ENCODE data around the gene CARS1. TPM values are rescaled to one million over a fixed set of nuclear protein-coding genes. Genes with fewer than 3 reads are reported as not detected.

Gene CARS1
- total and polyA plus RNA-seq, 4 donors, result 18.8 to 41.4 (median 38.3) TPM

DNA sequence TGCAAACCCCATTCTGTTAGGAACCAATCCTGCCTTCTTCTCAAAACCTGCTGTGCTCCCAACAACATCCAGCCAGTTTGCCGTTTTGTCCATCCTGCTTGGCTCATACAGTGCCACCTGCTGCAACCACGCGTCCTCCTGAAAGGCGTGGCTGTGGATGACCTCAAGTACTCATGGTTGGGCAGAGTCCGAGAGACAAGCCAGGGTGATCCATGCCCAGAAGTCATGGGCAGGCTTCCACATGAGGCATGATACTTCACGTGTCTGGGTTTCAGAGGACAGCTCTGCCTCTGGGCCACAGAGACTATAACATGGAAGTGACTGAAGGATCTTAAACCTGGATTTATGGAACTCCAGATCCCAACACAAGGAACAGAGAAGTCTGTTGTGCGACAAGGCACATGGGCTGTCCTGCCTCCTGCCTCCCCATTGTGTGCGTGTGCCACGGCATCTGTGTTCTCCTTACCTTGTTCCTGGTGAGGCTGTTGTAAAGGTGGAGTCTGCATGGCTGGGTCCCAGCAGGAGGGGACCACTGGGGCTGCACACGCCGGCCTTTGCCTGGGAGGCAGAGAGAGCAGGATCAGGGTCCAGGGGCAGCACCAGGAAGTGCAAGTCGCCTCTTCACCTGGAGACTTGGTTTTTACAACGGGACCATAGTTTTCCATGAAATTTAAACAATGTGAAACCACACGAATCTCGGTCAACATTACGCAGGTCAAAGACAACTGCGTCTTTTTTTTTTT is 15.4 kb downstream of the CARS1 start:
- H3K4me1 ChIP-seq (ENCODE audit: control insufficient read depth in 1 of 2, insufficient read depth in 2 of 2, low read length in 2 of 2), result peaks cover 0 to 2% of the 10 kb centered on the region in 2 donors
- H3K4me3 ChIP-seq (ENCODE audit: low read length in 2 of 2), result no peak overlapping the region
- H3K27me3 ChIP-seq (ENCODE audit: control insufficient read depth in 1 of 2, insufficient read depth in 2 of 2, low read length in 1 of 2), result no peaks in the 10 kb centered on the region
- no peak overlapping the region for H3K27ac ChIP-seq (ENCODE audit: low read depth in 1 of 2, low read length in 2 of 2)
- H3K36me3 ChIP-seq (ENCODE audit: control insufficient read depth in 1 of 2, insufficient read depth in 2 of 2, low read length in 1 of 2), result peaks cover 0 to 2% of the 10 kb centered on the region in 2 donors
- no peaks in the 10 kb centered on the region for H3K9me3 ChIP-seq (ENCODE audit: control insufficient read depth, low read length)
- ATAC-seq (ENCODE audit: low FRiP score) (no peak), DNase-seq (no peak)
- intact Hi-C loops (cut with DNase I), result no loop called here
- 86 to 87% methylated on average over 17 of the region's 17 CpGs for WGBS, 2 donors

DNA sequence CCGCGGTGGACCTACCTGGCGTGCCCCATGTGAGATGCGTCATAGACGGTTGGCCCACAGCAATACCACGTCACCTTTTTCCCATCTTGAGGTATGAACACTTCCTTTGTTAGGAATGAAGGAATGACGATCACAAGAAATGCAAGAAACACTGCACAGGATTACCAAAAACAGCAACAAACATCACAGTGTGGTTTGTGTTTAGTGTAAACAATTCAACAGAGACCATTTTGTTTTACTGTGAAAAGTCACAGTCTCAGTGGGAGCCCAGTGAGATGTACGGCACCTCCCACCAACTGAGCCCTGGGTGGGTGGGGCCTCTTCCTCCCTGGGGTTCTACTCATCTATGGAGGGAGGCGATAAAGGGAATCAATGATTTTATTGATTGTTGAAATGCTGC is 16.3 kb downstream of the CARS1 start:
- Histone ChIP-seq H3K27me3 (ENCODE audit: control insufficient read depth in 1 of 2, insufficient read depth in 2 of 2, low read length in 1 of 2) (no peaks in the 10 kb centered on the region), H3K9me3 (ENCODE audit: control insufficient read depth, low read length) (no peaks in the 10 kb centered on the region), H3K4me1 (ENCODE audit: control insufficient read depth in 1 of 2, insufficient read depth in 2 of 2, low read length in 2 of 2) (peaks cover 0 to 2% of the 10 kb centered on the region in 2 donors), H3K27ac (ENCODE audit: low read depth in 1 of 2, low read length in 2 of 2) (no peak overlapping the region), H3K4me3 (ENCODE audit: low read length in 2 of 2) (no peak overlapping the region), H3K36me3 (ENCODE audit: control insufficient read depth in 1 of 2, insufficient read depth in 2 of 2, low read length in 1 of 2) (peaks cover 0 to 4% of the 10 kb centered on the region in 2 donors)
- DNase-seq (peak in 1 of 2 donors; percentile 44), ATAC-seq (ENCODE audit: low FRiP score) (no peak)
- intact Hi-C loops (cut with DNase I), result no loop called here
- 90 to 93% methylated on average over 9 of the region's 9 CpGs for WGBS, 2 donors

DNA sequence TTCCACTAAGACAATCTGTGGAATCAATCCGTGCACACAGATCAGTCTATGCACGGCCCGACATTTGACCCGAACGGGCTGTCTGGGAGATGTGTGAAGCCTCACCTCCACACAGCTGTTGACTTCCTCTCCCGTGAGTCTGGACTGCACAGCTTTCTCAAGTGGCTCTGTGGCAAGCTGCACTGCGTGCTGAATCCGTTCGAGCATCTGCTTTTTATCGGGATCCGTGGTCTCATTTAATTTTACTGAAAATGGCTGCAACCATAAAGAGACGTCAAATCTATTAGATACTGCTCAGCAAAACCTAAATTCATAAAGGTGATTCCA is 19.3 kb downstream of the CARS1 start:
- Histone ChIP-seq H3K27ac (ENCODE audit: low read depth in 1 of 2, low read length in 2 of 2) (no peak overlapping the region), H3K36me3 (ENCODE audit: control insufficient read depth in 1 of 2, insufficient read depth in 2 of 2, low read length in 1 of 2) (peaks cover 0 to 7% of the 10 kb centered on the region in 2 donors), H3K4me1 (ENCODE audit: control insufficient read depth in 1 of 2, insufficient read depth in 2 of 2, low read length in 2 of 2) (no peaks in the 10 kb centered on the region), H3K27me3 (ENCODE audit: control insufficient read depth in 1 of 2, insufficient read depth in 2 of 2, low read length in 1 of 2) (no peaks in the 10 kb centered on the region), H3K4me3 (ENCODE audit: low read length in 2 of 2) (no peak overlapping the region), H3K9me3 (ENCODE audit: control insufficient read depth, low read length) (no peaks in the 10 kb centered on the region)
- ATAC-seq (ENCODE audit: low FRiP score) (no peak), DNase-seq (no peak)
- WGBS, 2 donors, result 88 to 91% methylated on average over 12 of the region's 12 CpGs
- intact Hi-C loops (cut with DNase I), result loop anchor here (2.0 to 5.0 kb wide), 3 partner anchors 53 to 179 kb away; partner anchors contain the start of gene MRGPRG (in 2 of the 2)

DNA sequence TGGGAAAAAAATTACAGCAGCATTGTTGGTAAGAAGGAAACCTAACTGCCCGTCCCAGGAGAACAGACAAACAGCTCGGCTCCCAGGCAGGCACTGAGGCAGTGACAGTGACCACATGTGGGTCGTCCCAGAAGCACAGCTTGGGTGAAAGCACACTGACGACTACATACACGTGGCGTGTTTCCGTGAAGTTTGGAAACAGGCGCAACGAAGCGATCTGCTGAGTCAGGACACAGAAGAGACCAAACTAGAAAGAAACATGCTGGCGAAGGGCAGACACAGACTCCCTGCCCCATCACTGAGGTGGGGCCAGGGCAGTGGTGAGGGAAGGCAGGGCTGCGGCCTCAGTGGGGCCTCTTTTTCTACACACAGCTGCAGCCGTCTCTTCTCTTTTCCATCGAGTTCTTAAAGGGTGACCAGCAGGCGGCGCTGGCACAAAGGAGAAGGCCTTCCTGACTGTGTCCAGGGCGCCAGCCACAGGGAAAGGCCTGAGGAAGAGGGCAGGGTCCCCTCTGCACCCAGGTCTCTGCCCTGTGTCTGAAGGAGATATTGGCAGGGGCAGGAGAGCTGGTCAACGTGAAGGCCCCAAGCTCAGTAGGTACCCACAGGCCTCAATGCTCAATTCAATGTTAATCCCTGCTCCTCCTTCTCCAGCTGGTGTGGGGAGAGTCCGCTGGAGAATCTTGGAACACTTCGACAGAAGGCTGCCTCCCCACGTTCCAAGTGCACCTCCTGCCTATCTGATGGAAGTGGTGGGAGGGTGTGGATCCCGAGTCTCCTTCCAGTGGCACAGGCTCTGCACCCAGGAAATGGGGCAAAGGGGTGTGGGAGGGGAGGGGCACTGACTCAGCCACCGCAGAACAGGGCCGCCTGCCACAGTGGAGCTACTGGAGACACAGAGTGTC is 19.9 kb downstream of the CARS1 start:
- peaks cover 0 to 8% of the 10 kb centered on the region in 2 donors for H3K36me3 ChIP-seq (ENCODE audit: control insufficient read depth in 1 of 2, insufficient read depth in 2 of 2, low read length in 1 of 2)
- no peaks in the 10 kb centered on the region for H3K27me3 ChIP-seq (ENCODE audit: control insufficient read depth in 1 of 2, insufficient read depth in 2 of 2, low read length in 1 of 2)
- no peak overlapping the region for H3K27ac ChIP-seq (ENCODE audit: low read depth in 1 of 2, low read length in 2 of 2)
- H3K4me3 ChIP-seq (ENCODE audit: low read length in 2 of 2), result no peak overlapping the region
- DNase-seq (peak; percentile 87 to 94), ATAC-seq (ENCODE audit: low FRiP score) (peak; percentile 77)
- no peaks in the 10 kb centered on the region for H3K9me3 ChIP-seq (ENCODE audit: control insufficient read depth, low read length)
- intact Hi-C loops (cut with DNase I), result loop anchor here (2.0 to 5.0 kb wide), 3 partner anchors 54 to 180 kb away; partner anchors contain the start of gene MRGPRG (in 2 of the 2)
- no peaks in the 10 kb centered on the region for H3K4me1 ChIP-seq (ENCODE audit: control insufficient read depth in 1 of 2, insufficient read depth in 2 of 2, low read length in 2 of 2)
- 56 to 57% methylated on average over 24 of the region's 24 CpGs for WGBS, 2 donors

- H3K4me1 ChIP-seq (ENCODE audit: control insufficient read depth in 1 of 2, insufficient read depth in 2 of 2, low read length in 2 of 2), result no peaks in the 10 kb centered on the region
- no peak for ATAC-seq (ENCODE audit: low FRiP score)
- peaks cover 0 to 8% of the 10 kb centered on the region in 2 donors for H3K36me3 ChIP-seq (ENCODE audit: control insufficient read depth in 1 of 2, insufficient read depth in 2 of 2, low read length in 1 of 2)
- no peaks in the 10 kb centered on the region for H3K9me3 ChIP-seq (ENCODE audit: control insufficient read depth, low read length)
- H3K27me3 ChIP-seq (ENCODE audit: control insufficient read depth in 1 of 2, insufficient read depth in 2 of 2, low read length in 1 of 2), result no peaks in the 10 kb centered on the region
- intact Hi-C loops (cut with DNase I), result loop anchor here (2.0 to 5.0 kb wide), 3 partner anchors 54 to 181 kb away; partner anchors contain the start of gene MRGPRG (in 2 of the 2)
- WGBS, 2 donors, result 72 to 77% methylated on average over 5 of the region's 5 CpGs
- no peak overlapping the region for H3K4me3 ChIP-seq (ENCODE audit: low read length in 2 of 2)
- H3K27ac ChIP-seq (ENCODE audit: low read depth in 1 of 2, low read length in 2 of 2), result no peak overlapping the region
- no peak for DNase-seq
Measured at GRCh38 chr11:3036419-3036818, 20.8 kb downstream of the CARS1 start.

DNA sequence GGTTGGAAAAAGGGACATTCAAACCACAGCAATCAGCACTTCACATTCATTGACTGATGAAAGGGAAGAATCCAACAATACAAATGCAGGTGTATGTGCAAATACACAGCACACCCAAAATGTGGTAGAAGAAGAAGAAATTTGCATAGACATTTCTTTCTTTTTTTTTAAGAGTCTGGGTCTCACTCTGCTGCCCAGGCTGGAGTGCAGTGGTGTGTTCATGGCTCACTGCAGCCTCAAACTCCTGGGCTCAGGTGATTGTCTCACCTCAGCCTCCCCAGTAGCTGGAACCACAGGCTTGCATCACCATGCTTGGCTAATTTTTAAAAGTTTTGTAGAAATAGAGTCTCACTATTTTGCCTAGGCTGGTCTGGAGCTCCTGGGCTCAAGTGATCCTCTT is 21.9 kb downstream of the CARS1 start:
- H3K27me3 ChIP-seq (ENCODE audit: control insufficient read depth in 1 of 2, insufficient read depth in 2 of 2, low read length in 1 of 2), result no peaks in the 10 kb centered on the region
- DNase-seq (no peak), ATAC-seq (ENCODE audit: low FRiP score) (no peak)
- no peak overlapping the region for H3K27ac ChIP-seq (ENCODE audit: low read depth in 1 of 2, low read length in 2 of 2)
- intact Hi-C loops (cut with DNase I), result loop anchor here (5.0 kb wide), 2 partner anchors 57 to 182 kb away; partner anchors contain the start of gene MRGPRG (in 2 of the 2)
- H3K36me3 ChIP-seq (ENCODE audit: control insufficient read depth in 1 of 2, insufficient read depth in 2 of 2, low read length in 1 of 2), result peaks cover 0 to 10% of the 10 kb centered on the region in 2 donors
- H3K4me1 ChIP-seq (ENCODE audit: control insufficient read depth in 1 of 2, insufficient read depth in 2 of 2, low read length in 2 of 2), result no peaks in the 10 kb centered on the region
- no peaks in the 10 kb centered on the region for H3K9me3 ChIP-seq (ENCODE audit: control insufficient read depth, low read length)
- H3K4me3 ChIP-seq (ENCODE audit: low read length in 2 of 2), result no peak overlapping the region

DNA sequence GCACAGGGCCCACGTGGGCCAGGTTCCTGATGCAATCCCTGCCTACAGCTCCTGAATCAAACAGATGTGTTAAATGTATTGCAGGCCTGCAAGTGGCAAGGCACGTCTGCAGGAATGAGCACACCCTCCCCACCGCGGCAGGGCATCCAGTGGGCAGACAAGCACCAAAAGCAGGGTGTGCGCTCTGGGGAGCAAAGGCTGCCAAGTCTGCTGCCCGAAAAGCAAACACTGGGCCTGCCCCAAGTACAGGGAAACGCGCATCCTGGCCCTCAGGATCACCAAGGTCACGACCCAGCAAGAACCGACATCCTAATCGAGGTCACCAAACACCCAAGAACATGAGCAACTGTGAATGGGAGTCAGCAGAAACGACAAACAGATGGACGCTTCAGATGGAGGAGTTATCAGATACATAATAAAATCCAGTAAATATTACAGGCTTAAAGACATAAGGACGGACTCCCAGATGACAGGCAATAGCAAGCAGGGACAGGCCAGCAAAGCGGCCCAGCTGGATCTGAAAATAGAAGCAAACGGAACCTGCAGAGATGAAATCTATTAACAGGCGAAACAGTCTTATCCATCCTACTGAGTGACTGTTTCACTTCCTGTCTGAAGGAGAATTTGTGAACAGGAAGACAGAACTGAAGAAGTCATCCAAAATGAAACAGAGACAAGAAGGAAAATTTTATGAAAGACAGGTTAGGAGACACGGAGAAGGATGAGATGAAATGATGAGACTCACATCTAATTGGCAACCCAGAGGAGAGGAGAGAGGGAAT is 26.7 kb downstream of the CARS1 start:
- H3K4me1 ChIP-seq (ENCODE audit: control insufficient read depth in 1 of 2, insufficient read depth in 2 of 2, low read length in 2 of 2), result no peaks in the 10 kb centered on the region
- DNase-seq (no peak), ATAC-seq (ENCODE audit: low FRiP score) (no peak)
- H3K27ac ChIP-seq (ENCODE audit: low read depth in 1 of 2, low read length in 2 of 2), result no peak overlapping the region
- 82 to 84% methylated on average over 18 of the region's 18 CpGs for WGBS, 2 donors
- H3K4me3 ChIP-seq (ENCODE audit: low read length in 2 of 2), result no peak overlapping the region
- H3K36me3 ChIP-seq (ENCODE audit: control insufficient read depth in 1 of 2, insufficient read depth in 2 of 2, low read length in 1 of 2), result peaks cover 4 to 20% of the 10 kb centered on the region in 2 donors
- intact Hi-C loops (cut with DNase I), result no loop called here
- H3K9me3 ChIP-seq (ENCODE audit: control insufficient read depth, low read length), result no peaks in the 10 kb centered on the region
- H3K27me3 ChIP-seq (ENCODE audit: control insufficient read depth in 1 of 2, insufficient read depth in 2 of 2, low read length in 1 of 2), result no peaks in the 10 kb centered on the region

DNA sequence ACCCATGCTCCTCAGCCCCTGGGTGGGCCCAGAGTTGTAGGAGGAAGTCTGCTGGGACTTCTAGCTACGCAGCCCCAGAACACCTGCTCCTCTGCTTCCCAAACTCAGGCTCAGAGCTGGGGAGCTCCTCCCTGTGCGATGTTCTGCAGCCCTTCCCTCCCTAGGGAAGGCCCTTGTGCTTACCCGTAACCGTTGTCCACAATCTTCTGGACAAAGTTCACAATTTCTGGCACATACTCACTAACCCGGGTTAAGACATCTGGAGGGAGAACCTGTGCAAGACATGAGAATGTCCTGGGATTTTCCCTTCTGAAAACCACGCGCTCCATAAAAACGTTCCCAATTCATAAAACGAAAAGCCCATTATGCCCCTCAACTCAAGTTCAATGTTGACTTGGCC is 28.4 kb downstream of the CARS1 start:
- DNase-seq, result peak in 1 of 2 donors; percentile 42
- H3K9me3 ChIP-seq (ENCODE audit: control insufficient read depth, low read length), result no peaks in the 10 kb centered on the region
- intact Hi-C loops (cut with DNase I), result no loop called here
- H3K4me1 ChIP-seq (ENCODE audit: control insufficient read depth in 1 of 2, insufficient read depth in 2 of 2, low read length in 2 of 2), result no peaks in the 10 kb centered on the region
- no peaks in the 10 kb centered on the region for H3K27me3 ChIP-seq (ENCODE audit: control insufficient read depth in 1 of 2, insufficient read depth in 2 of 2, low read length in 1 of 2)
- WGBS, 2 donors, result 89 to 92% methylated on average over 9 of the region's 9 CpGs
- H3K36me3 ChIP-seq (ENCODE audit: control insufficient read depth in 1 of 2, insufficient read depth in 2 of 2, low read length in 1 of 2), result peaks cover 4 to 20% of the 10 kb centered on the region in 2 donors
- no peak overlapping the region for H3K27ac ChIP-seq (ENCODE audit: low read depth in 1 of 2, low read length in 2 of 2)
- ATAC-seq (ENCODE audit: low FRiP score), result no peak
- no peak overlapping the region for H3K4me3 ChIP-seq (ENCODE audit: low read length in 2 of 2)
